ES-I3 (cell line): ENCODE results near the gene RNF20.

Experiments
- H3K36me3 ChIP-seq: 2 replicates; pipeline ENCODE4 v1.6.1; 2013; ENCODE audit warnings: mild to moderate bottlenecking, low read length, control low read depth, moderate library complexity; ENCODE audit not compliant: insufficient read depth
- H3K4me1 ChIP-seq: 2 replicates; pipeline ENCODE4 v1.6.1; 2013; ENCODE audit warnings: mild to moderate bottlenecking, control low read depth, low read length; ENCODE audit not compliant: insufficient read depth
- H3K9ac ChIP-seq: 2 replicates; pipeline ENCODE4 v1.6.1; 2013; ENCODE audit warnings: low read depth, mild to moderate bottlenecking, low read length, moderate library complexity
- H3K9me3 ChIP-seq: 2 replicates; pipeline ENCODE4 v1.6.1; 2013; ENCODE audit warnings: mild to moderate bottlenecking, low read length, moderate library complexity; ENCODE audit not compliant: control insufficient read depth, insufficient read depth

The RNF20 gene

DNA sequence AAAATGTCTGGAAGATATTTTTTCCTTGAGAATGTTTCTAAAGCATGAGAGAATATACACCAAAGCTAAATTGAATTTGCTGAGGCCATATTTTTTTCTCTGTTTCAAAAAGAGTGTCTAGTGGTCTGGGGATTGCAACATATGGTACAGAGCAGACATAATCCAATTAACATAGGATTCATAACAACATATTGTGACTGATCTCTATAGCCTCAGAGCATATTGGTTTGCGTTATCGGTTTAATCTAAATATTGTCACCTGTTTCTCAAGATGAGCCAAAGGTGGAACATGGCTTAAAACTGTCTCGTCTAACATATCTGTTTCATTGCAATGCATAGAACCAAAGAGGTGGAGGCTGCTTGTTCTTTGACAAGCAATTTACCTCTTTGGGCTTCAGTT is 57.2 kb downstream of the RNF20 start:
- H3K36me3 ChIP-seq: no peaks in the 10 kb centered on the region
- H3K4me1 ChIP-seq: no peaks in the 10 kb centered on the region
- H3K9ac ChIP-seq: no peak overlapping the region
- H3K9me3 ChIP-seq: no peaks in the 10 kb centered on the region

- no peak overlapping the region for H3K9ac ChIP-seq
- H3K9me3 ChIP-seq: no peaks in the 10 kb centered on the region
- H3K36me3 ChIP-seq: no peaks in the 10 kb centered on the region
- H3K4me1 ChIP-seq: no peaks in the 10 kb centered on the region
Measured at GRCh38 chr9:101591787-101592446, 58.3 kb downstream of the RNF20 start.

- no peaks in the 10 kb centered on the region for H3K9me3 ChIP-seq
Measured at GRCh38 chr9:101592788-101593187, 59.1 kb downstream of the RNF20 start.

DNA sequence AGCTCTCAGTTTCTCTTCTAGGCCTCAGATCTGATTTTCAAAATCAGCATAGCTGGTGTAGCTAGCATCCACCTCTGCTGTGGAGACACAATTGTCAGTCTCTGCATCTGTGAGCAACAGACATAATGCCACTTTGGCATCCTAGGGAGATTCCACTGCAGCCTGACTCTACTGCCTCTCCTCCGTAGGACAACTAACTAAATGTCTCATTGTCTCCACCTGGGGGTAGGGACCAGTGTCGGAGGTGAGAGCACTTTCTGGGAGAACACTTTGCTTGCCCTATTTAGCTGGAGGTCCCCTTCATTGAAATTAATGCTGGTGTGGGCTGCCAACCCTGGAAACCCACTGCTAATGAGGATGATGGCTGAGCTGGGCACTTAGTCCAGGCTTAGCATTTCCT is 59.7 kb downstream of the RNF20 start:
- Histone ChIP-seq H3K9ac (no peak overlapping the region), H3K36me3 (no peaks in the 10 kb centered on the region), H3K4me1 (no peaks in the 10 kb centered on the region), H3K9me3 (no peaks in the 10 kb centered on the region)

More at GRCh38 chr9:101592788-101593187, 59.1 kb downstream of the RNF20 start:
- Histone ChIP-seq H3K36me3 (no peaks in the 10 kb centered on the region), H3K4me1 (no peaks in the 10 kb centered on the region), H3K9ac (no peak overlapping the region)

DNA sequence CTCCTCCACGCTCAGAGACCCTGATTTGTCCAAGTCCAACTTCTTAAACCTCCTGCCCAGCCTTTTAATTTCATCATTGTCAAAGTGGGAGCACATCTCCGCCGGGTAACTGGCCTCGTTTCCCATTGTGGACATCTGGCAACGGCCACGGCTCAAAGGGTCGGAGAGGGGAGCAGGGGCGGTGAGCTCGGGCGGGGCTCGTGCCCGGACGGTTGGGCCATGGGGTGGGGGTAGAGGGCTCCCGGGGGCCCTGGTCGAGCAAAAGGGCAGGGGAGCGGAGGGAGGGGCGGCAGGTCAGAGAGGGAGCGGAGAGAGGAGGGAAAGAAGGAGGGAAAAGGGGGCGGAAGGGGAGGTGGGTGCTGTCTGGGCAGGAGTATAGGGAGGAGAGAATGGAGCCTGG is 61.1 kb downstream of the RNF20 start, which contains the start of gene PPP3R2:
Gene PPP3R2, minus strand, starts transcription at position 174 of the 400 bp plus-strand sequence. Its CDS starts 48 bp downstream, at position 126.
- Histone ChIP-seq H3K4me1 (no peaks in the 10 kb centered on the region), H3K9ac (no peak within 1 kb of the TSS), H3K9me3 (no peaks in the 10 kb centered on the region), H3K36me3 (no peaks in the 10 kb centered on the region)

DNA sequence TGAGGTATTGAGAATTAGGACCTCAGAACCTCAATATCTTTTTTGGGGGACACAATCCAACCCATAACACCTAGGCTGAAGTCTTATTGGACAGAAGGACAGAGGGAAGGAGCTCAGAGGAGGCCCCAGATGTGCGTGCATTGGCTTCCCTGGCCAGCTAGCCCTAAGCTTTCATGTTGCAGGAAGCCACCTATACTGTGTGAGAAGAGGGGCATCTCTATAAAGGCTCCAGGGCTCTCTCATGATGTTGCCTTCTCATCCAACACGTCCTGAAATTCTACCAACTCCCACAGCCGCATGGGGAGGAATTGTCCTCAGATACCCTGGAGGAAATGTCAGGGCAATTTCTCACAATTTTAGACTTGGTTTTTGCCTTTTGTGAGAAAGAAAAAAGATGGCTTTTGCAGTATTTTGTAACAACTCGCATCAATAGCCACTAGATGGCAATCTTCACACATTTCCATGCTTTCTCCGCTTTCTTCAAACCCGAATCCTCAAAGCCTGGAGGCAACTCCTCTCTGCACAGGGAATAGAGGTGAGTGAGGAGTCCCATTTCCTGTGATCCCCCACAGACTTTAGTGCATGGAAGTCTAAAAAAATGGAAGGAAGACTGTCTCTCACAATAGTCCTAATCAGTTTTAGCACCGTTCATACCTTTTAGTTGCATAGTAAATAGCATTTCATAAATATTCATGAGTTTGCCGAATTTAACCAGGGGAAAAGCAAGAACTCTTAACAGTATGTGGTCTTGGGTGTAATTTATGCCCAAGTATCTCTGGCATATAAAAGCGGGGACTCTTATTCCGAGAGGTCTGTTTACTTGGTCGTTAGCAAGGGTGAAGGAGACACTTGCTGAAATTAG is 68.5 kb downstream of the RNF20 start:
- H3K9ac ChIP-seq: no peak overlapping the region
- no peaks in the 10 kb centered on the region for H3K36me3 ChIP-seq
- no peaks in the 10 kb centered on the region for H3K9me3 ChIP-seq
- H3K4me1 ChIP-seq: no peaks in the 10 kb centered on the region; the same call in 1 of the 2 replicates

- Histone ChIP-seq H3K4me1 (no peaks in the 10 kb centered on the region; the same call in 1 of the 2 replicates), H3K9ac (no peak overlapping the region), H3K9me3 (no peaks in the 10 kb centered on the region), H3K36me3 (no peaks in the 10 kb centered on the region)
Measured at GRCh38 chr9:101604296-101604695, 70.6 kb downstream of the RNF20 start.

DNA sequence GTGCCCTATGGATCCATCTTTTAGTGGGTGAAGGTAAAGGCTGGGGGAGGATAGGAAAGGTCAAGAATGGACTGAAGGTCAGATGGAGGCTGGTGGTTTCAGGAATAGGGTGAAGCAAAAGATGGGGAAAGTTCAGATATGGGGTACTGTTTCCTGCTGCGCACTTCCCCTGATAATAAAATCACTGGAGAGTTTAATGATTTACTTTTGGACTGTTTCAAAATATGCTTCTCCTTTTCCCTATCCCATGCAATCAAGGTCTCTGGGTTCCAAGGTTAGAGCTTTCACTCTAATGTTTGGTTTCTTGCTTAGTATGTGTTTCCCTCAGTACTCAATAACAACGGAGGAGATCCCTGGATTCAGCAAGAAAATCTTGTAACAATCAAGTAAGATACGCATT is 71.9 kb downstream of the RNF20 start:
- Histone ChIP-seq H3K4me1 (no peaks in the 10 kb centered on the region; the same call in 1 of the 2 replicates), H3K36me3 (no peaks in the 10 kb centered on the region), H3K9ac (no peak overlapping the region), H3K9me3 (no peaks in the 10 kb centered on the region)
